NCI-H446 treated with DMSO at 0.1 percent for 48 hours (cell line): ENCODE measurements around the gene PLEKHA5.
"Not testable (repeated sequence)": the region's sequence is repeated elsewhere in the genome, so short reads cannot be mapped to it uniquely, and the experiment has no call there.

ENCODE experiments used
- DNase-seq: peaks from one replicate; lab custom pipeline; 2025; lab: John Stamatoyannopoulos, UW

PLEKHA5 gene

DNA sequence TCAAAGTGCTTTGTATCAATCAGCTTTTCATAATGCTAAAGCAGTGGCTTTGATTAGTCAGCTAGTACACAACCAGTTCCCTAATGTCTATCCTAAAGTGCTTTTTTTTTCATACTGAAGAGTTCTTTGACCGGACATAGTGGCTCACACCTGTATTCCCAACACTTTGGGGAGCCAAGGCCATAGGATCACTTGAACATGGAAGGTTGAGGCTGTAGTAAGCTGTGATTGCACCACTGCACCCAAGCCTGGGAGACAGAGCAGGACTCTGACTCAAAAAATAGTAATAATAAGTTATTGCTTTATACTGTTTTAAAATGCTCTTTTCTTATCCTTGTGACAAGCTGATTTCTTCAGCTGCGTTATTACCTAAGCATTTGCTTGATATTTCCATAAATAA, 155.1 kb downstream of the PLEKHA5 start:
- no peak for DNase-seq

DNA sequence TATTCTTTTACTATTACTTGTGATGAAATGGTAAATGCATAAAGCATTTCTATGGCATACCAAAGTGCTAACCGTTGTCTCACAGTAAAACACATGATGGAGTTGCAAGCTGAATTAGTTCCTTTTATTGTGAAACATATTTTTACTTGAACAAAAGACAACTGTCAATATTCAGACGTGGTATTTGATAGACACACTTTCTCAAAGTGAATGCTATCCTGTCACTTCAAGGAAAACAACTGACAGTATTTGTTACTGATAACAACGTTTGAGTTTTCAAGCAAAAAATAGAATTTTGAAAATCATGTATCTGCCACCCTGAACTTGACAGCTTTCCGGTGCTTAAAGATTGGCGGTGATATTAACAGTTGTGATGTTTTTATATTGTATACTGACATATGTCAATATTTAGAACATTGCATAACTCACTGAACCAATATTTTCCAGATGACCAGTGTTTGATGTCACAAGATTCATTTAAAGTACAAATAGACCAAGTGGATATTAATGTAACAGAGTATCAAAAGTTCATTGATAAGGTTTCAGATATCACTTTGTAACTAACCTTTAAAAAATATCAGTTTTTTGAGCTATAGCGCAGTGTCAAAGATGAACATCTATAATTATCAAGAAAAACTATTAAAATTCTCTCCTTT, 156.4 kb downstream of the PLEKHA5 start:
- DNase-seq = no peak

DNA sequence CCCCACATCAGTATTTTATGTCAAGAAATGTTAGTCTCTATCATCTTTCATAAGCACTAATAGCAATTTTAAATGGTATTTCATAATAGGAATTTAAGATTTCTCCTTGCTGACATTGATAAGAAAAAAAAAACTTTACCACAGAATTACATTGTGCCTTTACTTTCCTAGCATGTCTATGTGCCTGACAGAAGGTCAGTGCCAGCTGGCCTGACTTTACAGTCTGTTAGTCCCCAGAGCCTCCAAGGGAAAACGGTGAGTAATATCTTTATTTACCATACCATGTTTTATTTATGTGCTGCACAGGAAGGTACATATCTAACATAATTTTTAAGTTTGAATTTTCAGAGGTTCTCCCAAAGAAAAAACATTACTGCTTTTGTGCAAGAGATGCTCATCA, 157.8 kb downstream of the PLEKHA5 start:
- DNase-seq = no peak

DNA sequence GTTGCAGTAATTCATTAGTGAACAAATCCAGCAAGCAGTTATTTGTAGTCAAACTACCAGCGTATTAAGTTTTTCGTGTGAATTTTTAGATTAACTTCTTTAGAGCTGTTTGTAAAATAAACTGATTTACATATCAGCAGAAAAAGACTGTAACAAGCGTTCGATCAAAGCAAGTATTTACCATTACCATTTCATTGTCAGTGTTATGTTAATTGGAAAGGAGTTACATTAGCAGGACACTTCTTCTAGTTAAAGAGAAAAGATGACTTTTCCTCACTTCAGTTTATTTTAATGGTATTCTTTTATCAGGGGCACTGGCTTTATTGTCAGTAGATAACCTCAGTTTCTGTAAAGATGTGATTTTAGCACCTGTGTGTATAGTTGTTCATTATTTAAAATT, 158.6 kb downstream of the PLEKHA5 start:
- DNase-seq = no peak

DNA sequence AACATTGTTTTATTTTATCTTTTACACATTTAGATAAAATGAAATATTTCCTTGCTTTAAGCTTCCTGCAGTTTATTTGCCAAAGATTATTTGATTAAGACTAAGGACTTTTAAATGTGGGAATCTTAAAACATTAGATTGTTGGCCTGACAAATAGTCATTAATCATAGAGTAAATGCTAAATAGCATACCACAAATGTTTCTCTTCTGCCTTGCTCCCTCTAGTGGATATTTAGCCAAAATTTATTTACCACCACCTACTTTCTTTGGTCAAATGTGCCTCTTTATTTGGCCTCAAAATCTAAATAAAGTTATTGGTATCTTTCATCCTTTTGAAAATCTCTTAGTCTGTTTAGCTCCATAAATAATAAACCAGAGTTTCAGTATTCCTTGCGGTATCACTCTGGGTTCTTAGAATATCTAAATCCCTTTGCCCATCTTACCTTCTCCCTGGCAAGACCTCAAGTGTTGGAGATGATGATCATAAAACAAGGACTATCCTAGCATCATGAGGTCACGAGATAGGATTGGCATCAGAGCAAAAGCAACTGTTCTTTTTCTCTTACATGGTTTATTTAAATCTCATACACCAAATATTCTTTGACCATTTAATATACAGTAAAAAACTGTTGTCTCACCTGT, 159.2 kb downstream of the PLEKHA5 start:
- peak; percentile 20 for DNase-seq

DNA sequence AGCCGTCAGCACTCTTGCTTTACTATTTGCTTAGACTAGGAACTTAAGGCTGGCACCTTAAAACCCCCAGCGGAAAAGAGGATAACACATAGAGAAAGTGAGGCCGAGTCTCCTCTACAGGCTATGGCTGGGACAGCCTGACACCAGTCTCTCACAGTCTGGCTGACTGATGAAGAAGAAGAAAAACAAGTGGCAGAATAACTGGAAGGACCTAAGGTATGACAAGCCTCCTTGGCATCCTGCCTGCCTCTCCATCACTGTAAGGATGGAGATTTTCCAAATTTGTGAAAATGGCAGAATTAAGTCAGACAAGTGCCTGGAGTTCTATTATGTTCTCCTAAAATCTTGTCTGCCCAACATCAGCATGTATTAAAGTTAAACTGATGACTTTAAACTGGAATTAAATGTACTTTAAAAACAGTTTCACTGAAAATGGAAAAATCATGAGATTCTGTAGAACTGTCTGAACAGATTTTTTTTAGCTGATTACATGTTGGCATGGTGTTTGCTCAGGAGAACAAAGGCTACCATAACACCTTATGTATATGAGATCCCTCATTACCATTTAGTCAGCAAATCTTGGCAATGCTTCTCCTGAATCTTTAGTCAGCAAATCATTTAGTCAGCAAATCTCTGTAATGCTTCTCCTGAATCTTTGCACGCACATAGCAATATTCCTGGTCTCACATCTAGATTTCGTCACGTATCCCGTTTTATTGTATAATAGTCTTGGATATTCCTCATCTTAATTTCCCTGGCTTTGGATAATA, 169.5 kb downstream of the PLEKHA5 start:
- peak; percentile 43 for DNase-seq

DNA sequence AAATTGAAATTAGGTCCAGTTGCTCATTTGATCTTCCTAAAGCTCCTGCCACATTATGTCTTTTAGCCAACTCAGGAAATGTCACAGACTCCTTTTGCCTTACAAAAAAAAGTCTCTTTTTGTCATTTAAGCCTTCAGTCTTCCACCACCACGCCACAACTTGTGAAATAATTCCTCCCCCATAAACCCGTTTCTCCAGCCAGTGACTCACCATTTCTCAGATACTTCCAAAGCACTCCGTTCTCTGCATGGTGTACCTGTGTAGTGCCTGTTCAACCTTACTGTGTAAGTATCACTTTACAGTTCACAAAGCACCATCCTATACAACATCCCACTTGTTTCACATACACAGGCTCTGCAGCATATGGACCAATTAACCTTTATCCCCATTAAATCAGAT, 170.2 kb downstream of the PLEKHA5 start:
- DNase-seq = no peak

DNA sequence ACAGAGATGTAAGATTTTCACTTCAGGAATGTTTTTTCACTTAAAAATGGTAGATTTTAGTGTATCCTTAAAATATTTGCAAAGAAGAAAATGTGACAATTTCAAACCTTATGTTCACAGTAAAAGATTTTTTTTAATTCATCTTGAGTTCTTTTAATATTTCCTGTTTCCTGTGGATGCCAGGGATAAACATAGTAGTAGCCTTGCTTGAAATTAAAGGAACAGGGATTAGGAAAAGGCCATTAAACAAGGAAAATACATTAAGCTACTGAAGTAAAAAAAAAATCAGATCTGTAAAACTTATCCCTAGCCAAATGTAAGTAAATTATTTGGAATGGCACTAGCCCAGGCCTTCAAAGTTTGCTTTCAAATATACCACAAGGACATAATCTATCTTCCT, 171.7 kb downstream of the PLEKHA5 start:
- no peak for DNase-seq

DNA sequence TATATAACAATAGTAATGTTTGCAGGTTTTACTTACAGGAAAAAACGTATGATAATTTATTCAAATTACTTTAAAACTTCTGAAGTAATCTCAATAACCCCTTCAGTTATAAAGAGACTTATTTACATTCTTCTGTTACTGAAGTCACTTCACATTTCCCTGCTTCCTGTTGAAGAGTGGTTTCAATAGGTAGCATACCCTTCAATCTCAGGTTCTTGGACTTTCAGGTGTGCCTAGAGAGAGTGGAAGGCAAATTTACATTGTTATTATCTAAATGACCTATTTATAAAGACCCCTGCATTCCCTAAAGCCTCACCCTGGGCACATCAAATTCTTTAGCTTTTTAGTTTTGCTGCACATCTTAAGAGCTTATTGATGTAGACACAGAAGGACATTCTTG, 172.2 kb downstream of the PLEKHA5 start:
- DNase-seq = no peak

DNA sequence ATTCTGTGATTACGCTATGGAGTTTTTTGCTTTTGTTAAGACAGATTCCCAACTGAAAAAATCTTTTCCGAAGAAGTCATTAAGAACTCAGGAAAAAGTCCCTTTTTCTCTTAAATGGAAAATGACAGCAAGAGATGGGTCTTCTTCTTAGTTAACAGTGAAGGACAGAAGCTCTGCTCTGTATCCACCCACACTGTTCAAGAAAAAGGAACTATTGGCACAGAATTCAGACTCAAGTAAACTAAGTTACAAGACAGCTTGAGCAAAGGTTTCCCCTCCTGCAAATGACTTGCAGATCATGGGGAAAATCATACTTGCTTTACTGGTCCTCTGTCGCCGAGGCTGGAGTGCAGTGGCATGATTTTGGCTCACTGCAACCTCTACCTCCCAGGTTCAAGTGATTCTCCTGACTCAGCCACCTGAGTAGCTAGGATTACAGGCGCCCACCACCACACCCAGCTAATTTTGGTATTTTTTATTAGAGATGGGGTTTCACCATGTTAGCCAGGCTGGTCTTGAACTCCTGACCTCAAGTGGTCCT, 172.6 kb downstream of the PLEKHA5 start:
- DNase-seq = no peak

DNA sequence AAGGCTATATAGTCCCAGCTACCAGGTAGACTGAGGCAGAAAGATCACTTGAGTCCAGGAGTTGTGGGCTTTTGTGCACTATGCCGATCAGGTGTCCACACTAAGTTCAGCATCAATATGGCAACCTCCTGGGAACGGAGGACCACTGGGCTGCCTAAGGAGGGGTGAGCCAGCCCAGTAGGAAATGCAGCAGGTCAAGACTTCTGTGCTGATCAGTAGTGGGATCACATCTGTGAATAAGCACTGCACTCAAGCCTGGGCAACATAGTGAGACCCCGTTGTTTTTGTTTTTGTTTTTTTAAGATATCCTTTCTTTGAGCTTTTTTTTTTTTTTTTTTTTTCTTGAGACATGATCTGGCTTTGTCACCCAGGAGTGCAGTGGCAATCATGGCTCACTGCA, 174.0 kb downstream of the PLEKHA5 start:
- no peak for DNase-seq

DNA sequence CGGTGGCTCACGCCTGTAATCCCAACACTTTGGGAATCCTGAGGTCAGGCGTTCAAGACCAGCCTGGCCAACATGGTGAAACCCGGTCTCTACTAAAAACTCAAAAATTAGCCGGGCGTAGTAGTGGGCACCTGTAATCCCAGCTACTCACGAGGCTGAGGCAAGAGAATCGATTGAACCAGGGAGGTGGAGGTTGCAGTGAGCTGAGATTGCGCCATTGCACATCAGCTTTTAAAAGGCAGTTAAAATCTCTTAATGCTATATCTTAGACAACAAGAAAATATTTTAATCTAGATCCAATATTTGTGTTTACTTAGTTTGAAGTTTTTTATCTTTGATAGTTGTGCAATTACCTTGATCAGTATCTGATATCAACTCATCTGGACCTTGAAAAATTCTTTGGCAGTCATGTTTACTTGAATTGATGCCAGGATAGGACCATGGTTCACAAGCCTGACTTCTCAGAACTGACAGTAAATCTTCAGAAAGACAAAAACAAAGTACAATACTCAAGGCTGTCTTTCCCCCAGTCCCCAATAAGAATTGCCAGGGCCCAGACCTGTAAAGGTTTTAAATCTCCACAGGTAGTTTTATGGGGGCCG, 174.7 kb downstream of the PLEKHA5 start:
- DNase-seq = no peak

DNA sequence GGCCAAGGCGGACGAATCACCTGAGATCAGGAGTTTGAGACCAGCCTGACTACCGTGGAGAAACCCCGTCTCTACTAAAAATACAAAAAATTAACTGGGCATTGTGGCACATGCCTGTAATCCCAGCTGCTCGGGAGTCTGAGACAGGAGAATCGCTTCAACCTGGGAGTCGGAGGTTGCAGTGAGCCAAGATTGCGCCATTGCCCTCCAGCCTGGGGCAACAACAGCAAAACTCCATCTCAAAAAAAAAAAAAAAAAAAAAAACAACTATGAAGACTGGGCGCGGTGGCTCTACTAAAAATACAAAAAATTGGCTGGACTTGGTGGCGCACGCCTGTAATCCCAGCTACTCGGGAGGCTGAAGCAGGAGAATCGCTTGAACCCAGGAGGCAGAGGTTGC, 176.1 kb downstream of the PLEKHA5 start:
- DNase-seq = not testable (repeated sequence)

DNA sequence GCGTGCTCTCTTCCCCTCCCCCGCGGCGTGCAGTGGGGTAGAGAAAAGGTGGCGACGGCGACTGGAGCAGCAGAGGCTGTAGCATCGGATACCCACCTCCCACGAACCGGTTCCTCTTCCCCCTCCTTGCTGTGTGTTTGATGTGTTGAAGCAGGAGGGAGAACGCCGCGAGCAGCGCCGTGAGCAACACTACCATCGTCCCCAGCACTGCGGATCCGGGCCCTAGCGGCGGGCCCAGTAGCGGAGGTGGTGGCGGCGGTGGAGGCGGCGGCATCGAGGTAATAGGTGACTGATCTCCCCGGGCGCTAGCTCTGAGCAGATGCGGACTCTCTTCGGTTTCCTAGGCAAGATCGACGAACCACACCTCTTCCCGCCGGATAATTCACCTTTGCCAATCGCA, 176.8 kb downstream of the PLEKHA5 start:
- DNase-seq = no peak

DNA sequence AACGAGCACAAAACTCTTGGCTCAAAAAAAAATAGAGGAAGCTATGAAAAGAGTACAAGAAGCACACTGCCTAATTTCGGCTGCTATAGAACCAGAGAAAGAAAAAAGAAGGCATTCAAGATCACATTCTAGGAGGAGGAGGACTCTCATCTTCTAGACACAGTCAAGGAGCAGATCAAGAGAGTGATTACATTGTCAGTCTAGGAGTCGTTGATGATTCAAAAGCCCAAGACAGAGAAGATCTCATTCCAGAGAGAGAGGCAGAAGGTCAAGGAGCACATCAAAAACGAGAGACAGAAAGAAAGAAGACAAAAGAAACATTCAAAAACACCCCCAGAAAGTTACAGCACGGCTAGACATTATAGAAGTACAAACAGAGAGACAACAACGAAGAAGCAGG, 177.9 kb downstream of the PLEKHA5 start:
- no peak for DNase-seq

DNA sequence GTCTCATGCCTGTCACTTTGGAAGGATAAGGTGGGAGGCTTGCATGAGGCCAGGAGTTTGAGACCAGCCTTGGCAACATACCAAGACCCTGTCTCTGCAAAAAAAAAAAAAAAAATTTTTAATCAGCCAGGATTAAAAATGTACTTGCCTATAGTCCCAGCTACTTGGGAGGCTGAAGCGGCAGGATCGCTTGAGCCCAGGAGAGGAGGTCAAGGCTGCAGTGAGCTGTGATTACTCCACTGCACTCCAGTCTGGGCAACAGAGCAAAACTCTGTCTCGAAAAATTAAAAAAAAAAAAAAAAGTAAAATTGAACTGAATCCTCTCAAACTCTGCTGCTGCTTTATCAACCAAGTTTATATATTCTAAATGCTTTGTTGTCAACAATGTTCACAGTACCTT, 181.6 kb downstream of the PLEKHA5 start:
- DNase-seq = no peak

DNA sequence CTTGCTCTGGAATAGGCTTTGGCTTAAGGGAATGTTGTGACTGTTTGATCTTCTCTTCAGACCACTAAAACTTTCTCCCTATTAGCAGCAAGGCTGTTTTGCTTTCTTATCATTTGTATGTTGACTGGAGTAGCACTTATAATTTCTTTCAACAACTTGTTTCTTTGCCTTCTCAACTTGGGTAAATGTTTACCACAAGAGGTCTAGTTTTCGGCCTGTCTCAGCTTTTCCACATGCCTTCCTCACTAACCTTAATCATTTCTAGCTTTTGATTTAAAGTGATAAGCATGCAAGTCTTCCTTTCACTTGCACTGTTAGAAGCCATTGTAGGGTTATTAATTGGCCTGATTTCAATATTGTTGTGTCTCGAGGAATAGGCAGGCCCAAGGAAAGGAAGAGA, 183.1 kb downstream of the PLEKHA5 start:
- no peak for DNase-seq

DNA sequence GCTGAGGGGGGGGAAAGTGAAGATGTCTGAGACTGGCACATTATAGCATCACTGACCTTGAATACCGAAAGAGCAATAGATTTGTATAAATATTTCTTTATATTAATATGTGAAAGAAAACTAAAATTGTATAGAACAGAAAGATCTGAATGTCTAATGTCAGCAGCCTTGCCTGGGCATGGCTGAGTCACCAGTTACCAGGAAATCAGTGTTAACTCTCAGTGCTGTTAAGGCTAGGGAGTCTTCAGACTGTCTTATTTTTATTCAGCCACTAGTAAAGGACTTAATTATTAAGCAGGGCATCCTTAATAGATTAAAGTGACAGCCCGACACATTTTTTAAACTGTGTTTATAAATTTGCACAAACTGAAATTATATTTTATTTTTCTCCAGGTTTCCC, 186.9 kb downstream of the PLEKHA5 start:
- no peak for DNase-seq

DNA sequence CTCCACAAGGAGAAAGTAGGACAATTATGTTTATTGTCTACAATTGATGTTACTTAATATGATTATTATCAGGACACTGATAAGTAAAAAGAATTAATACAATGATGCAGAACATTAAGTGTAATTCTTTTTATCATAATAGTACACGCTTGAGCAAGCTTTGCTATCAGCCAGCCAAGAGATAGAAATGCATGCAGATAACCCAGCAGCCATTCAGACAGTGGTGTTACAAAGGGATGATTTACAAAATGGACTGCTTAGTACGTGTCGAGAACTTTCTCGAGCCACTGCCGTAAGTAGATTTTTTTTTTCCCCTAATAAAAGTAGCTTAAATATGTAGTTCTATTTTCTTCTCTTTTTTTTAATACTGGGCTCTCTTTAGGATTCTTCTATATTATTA, 192.8 kb downstream of the PLEKHA5 start:
- no peak for DNase-seq

DNA sequence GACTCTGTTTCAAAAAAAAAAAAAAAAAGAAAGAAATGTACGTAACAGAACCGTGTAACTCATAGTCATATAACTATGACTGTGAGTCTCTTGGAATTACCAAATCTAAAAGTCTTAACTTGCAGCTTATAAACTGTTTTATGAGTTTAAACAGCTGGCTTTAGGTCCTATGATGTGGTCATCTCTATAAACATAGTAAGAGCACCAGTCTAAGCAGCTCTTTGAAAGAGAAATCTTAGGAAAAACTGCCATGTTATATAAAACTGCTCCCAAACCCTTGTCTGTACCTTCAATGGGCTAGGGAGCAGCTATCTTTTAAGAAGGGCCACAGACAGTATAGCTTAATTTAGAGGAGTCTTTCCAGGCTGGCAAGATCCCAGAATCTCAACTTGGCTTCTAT, 194.3 kb downstream of the PLEKHA5 start:
- no peak for DNase-seq

DNA sequence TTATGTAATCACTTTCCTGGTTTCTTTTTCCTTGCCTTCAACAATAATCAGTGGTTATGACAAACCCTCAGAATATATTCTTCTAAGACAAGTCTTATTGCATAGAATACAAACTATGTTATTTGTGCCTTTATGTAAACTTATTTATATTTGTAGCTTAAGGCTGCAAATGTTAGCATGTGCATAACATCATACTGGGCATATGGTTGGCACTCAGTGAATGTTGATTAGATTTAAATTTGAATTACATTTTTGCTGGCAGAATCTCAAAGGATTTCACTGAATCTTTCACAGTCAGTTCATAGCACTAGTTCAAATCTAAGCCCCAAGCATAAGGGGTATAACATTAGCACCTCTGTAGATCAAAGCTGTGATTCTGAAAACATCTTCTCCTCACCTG, 196.6 kb downstream of the PLEKHA5 start:
- DNase-seq = no peak

DNA sequence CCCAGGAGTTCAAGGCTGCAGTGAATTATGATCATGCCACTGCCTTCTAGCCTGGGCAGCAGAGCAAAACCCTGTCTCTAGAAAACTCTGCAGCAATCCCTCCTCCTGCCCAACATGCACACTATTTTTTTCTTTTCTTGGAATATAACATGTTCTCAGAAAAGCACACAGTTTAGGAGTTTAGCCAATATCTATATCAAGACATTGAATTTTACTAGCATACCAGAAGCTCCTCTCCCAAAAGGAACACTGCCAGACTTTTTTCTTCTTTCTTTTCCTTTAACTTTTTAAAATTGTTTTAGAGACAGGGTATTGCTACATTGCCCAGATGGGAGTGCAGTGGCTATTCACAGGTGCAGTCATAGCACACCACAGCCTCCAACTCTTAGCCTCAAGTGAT, 202.7 kb downstream of the PLEKHA5 start:
- DNase-seq = no peak

DNA sequence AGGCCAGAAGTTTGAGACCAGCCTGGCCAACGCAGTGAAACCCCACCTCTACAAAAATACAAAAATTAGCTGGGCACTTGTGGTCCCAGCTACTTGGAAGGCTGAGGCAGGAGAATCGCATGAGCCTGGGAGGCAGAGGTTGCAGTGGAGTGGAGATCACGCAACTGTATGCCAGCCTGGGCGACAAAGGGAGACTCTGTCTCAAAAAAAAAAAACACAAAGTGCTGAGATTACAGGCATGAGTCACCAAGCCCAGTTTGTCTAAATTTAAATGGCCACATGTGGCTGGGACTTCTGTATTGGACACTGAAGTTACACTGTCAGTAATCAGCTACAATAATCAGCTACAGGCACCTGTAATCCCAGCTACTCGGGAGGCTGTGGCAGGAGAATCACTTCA, 208.9 kb downstream of the PLEKHA5 start:
- no peak for DNase-seq
